ENCODE results near the gene DFFA. TPM values are rescaled to one million over a fixed set of nuclear protein-coding genes. Genes with fewer than 3 reads are reported as not detected.

Gene DFFA
- total RNA-seq = 36.6 TPM

- peak; percentile 75 to 98 (median 95) for DNase-seq (ENCODE audit: low read depth in 2 of 3, low spot score in 2 of 3)
Observed at GRCh38 chr1:10472220-10473144, at the start of gene DFFA. Gene DFFA (minus strand): TSS chr1:10472529. CDS start chr1:10472458, 71 bp downstream.

GRCh38 chr1:10521537-10522157 is 49.3 kb upstream of the DFFA start:
- no peak for DNase-seq (ENCODE audit: low read depth in 2 of 3, low spot score in 2 of 3)

- DNase-seq (ENCODE audit: low read depth in 2 of 3, low spot score in 2 of 3) = no peak
Observed at GRCh38 chr1:10520952-10521351, 48.6 kb upstream of the DFFA start.

GRCh38 chr1:10520497-10520896 is 48.2 kb upstream of the DFFA start:
- DNase-seq (ENCODE audit: low read depth in 2 of 3, low spot score in 2 of 3) = no peak

- DNase-seq (ENCODE audit: low read depth in 2 of 3, low spot score in 2 of 3) = no peak
Observed at GRCh38 chr1:10519016-10519417, 46.7 kb upstream of the DFFA start.

- DNase-seq (ENCODE audit: low read depth in 2 of 3, low spot score in 2 of 3) = no peak
Observed at GRCh38 chr1:10517677-10517982, 45.3 kb upstream of the DFFA start.

GRCh38 chr1:10516925-10517676 is 44.8 kb upstream of the DFFA start:
- DNase-seq (ENCODE audit: low read depth in 2 of 3, low spot score in 2 of 3) = no peak

- no peak for DNase-seq (ENCODE audit: low read depth in 2 of 3, low spot score in 2 of 3)
Observed at GRCh38 chr1:10515976-10516750, 43.8 kb upstream of the DFFA start.

- peak in 2 of 3 donors; percentile 33 to 59 for DNase-seq (ENCODE audit: low read depth in 2 of 3, low spot score in 2 of 3)
Observed at GRCh38 chr1:10515301-10515975, 43.1 kb upstream of the DFFA start.

GRCh38 chr1:10514490-10515235 is 42.3 kb upstream of the DFFA start:
- peak in 2 of 3 donors; percentile 38 to 55 for DNase-seq (ENCODE audit: low read depth in 2 of 3, low spot score in 2 of 3)

GRCh38 chr1:10513199-10513598 is 40.9 kb upstream of the DFFA start:
- DNase-seq (ENCODE audit: low read depth in 2 of 3, low spot score in 2 of 3) = no peak

- no peak for DNase-seq (ENCODE audit: low read depth in 2 of 3, low spot score in 2 of 3)
Observed at GRCh38 chr1:10511494-10511885, 39.2 kb upstream of the DFFA start.

GRCh38 chr1:10510520-10511493 is 38.5 kb upstream of the DFFA start:
- DNase-seq (ENCODE audit: low read depth in 2 of 3, low spot score in 2 of 3) = peak; percentile 36 to 88 (median 87)

GRCh38 chr1:10509809-10510509 is 37.6 kb upstream of the DFFA start:
- DNase-seq (ENCODE audit: low read depth in 2 of 3, low spot score in 2 of 3) = no peak

GRCh38 chr1:10508511-10508951 is 36.2 kb upstream of the DFFA start:
- DNase-seq (ENCODE audit: low read depth in 2 of 3, low spot score in 2 of 3) = no peak

GRCh38 chr1:10507111-10507879 is 35.0 kb upstream of the DFFA start:
- DNase-seq (ENCODE audit: low read depth in 2 of 3, low spot score in 2 of 3) = peak in 2 of 3 donors; percentile 57 to 68

- no peak for DNase-seq (ENCODE audit: low read depth in 2 of 3, low spot score in 2 of 3)
Observed at GRCh38 chr1:10506677-10507047, 34.3 kb upstream of the DFFA start.

All from hematopoietic multipotent progenitor cell (in vitro differentiated cells).